Measurements from ENCODE around the gene GPATCH2L. TPM values are rescaled to one million over a fixed set of nuclear protein-coding genes. Genes with fewer than 3 reads are reported as not detected.

The GPATCH2L gene
- polyA plus RNA-seq, 1 donor (not counting 4 experiments of a cell fraction or from before 2014, with no cell fraction given) = 28.8 TPM

- Histone ChIP-seq H3K4me2 (ENCODE audit: control insufficient read depth, extremely low read depth, insufficient read depth, low read depth, low read length) (no peak overlapping the region), H3K4me3 (ENCODE audit: control insufficient read depth in 2 of 3, extremely low read depth in 1 of 3, insufficient read depth in 2 of 3, low read depth in 1 of 3, low read length in 3 of 3) (no peak overlapping the region), H3K9me3 (ENCODE audit: control insufficient read depth, low read depth, low read length) (no peaks in the 10 kb centered on the region), H3K27me3 (ENCODE audit: control insufficient read depth, extremely low read depth, insufficient read depth, low read length) (peaks cover 3% of the 10 kb centered on the region), H3K9ac (ENCODE audit: control insufficient read depth, extremely low read depth, insufficient read depth, low read length) (no peak overlapping the region), H4K20me1 (ENCODE audit: control insufficient read depth, extremely low read depth, insufficient read depth, low read length) (no peaks in the 10 kb centered on the region), H3K27ac (ENCODE audit: control insufficient read depth, insufficient read depth, low read length) (no peak overlapping the region), H2AFZ (ENCODE audit: control insufficient read depth, low read length) (no peak overlapping the region), H3K36me3 (ENCODE audit: control insufficient read depth in 2 of 2, extremely low read depth in 1 of 2, insufficient read depth in 2 of 2, low read length in 2 of 2) (no peaks in the 10 kb centered on the region), H3K9me1 (ENCODE audit: control insufficient read depth, extremely low read depth, insufficient read depth, low read length) (no peaks in the 10 kb centered on the region), H3K4me1 (ENCODE audit: control insufficient read depth, extremely low read depth, insufficient read depth, low read length) (no peaks in the 10 kb centered on the region), H3K79me2 (ENCODE audit: control insufficient read depth, insufficient read depth, low read length) (no peaks in the 10 kb centered on the region)
- no peak for TF ChIP-seq CTCF (optimal IDR thresholded peaks at IDR 0.05 in 1 of 3, IDR thresholded peaks at IDR 0.05 in 1 of 3, conservative IDR thresholded peaks at IDR 0.05 in 1 of 3; ENCODE audit: extremely low read depth in 1 of 3, insufficient read depth in 2 of 3, low read length in 3 of 3)
- no peak for TF ChIP-seq EZH2 (IDR thresholded peaks at IDR 0.05; ENCODE audit: low read length)
- FAIRE-seq (no peak), DNase-seq (ENCODE audit: low read depth, low spot score) (no peak)
- dilution Hi-C loops (cut with MboI; ENCODE audit: extremely low pct_ligation_motif_present, low sequenced_read_pairs) = no loop called here
Observed at GRCh38 chr14:76118594-76118993, 33.1 kb upstream of the GPATCH2L start.

- no peaks in the 10 kb centered on the region for H3K79me2 ChIP-seq (ENCODE audit: control insufficient read depth, insufficient read depth, low read length)
- FAIRE-seq (no peak), DNase-seq (ENCODE audit: low read depth, low spot score) (no peak)
- H3K4me3 ChIP-seq (ENCODE audit: control insufficient read depth in 2 of 3, extremely low read depth in 1 of 3, insufficient read depth in 2 of 3, low read depth in 1 of 3, low read length in 3 of 3) = no peak overlapping the region
- peaks cover 13% of the 10 kb centered on the region for H3K27me3 ChIP-seq (ENCODE audit: control insufficient read depth, extremely low read depth, insufficient read depth, low read length)
- H3K9ac ChIP-seq (ENCODE audit: control insufficient read depth, extremely low read depth, insufficient read depth, low read length) = no peak overlapping the region
- H3K4me2 ChIP-seq (ENCODE audit: control insufficient read depth, extremely low read depth, insufficient read depth, low read depth, low read length) = no peak overlapping the region
- H4K20me1 ChIP-seq (ENCODE audit: control insufficient read depth, extremely low read depth, insufficient read depth, low read length) = no peaks in the 10 kb centered on the region
- no peaks in the 10 kb centered on the region for H3K9me3 ChIP-seq (ENCODE audit: control insufficient read depth, low read depth, low read length)
- TF ChIP-seq CTCF (optimal IDR thresholded peaks at IDR 0.05 in 1 of 3, IDR thresholded peaks at IDR 0.05 in 1 of 3, conservative IDR thresholded peaks at IDR 0.05 in 1 of 3; ENCODE audit: extremely low read depth in 1 of 3, insufficient read depth in 2 of 3, low read length in 3 of 3) (no peak), EZH2 (IDR thresholded peaks at IDR 0.05; ENCODE audit: low read length) (no peak)
- no peaks in the 10 kb centered on the region for H3K36me3 ChIP-seq (ENCODE audit: control insufficient read depth in 2 of 2, extremely low read depth in 1 of 2, insufficient read depth in 2 of 2, low read length in 2 of 2)
- dilution Hi-C loops (cut with MboI; ENCODE audit: extremely low pct_ligation_motif_present, low sequenced_read_pairs) = no loop called here
- no peaks in the 10 kb centered on the region for H3K4me1 ChIP-seq (ENCODE audit: control insufficient read depth, extremely low read depth, insufficient read depth, low read length)
- no peak overlapping the region for H3K27ac ChIP-seq (ENCODE audit: control insufficient read depth, insufficient read depth, low read length)
- no peaks in the 10 kb centered on the region for H3K9me1 ChIP-seq (ENCODE audit: control insufficient read depth, extremely low read depth, insufficient read depth, low read length)
- no peak overlapping the region for H2AFZ ChIP-seq (ENCODE audit: control insufficient read depth, low read length)
Observed at GRCh38 chr14:76121089-76121748, 30.5 kb upstream of the GPATCH2L start.
